H9 (cell line): Measurements from ENCODE around the gene TSACC. TPM values are rescaled to one million over a fixed set of nuclear protein-coding genes. Genes with fewer than 3 reads are reported as not detected.
A peak's percentile ranks its signal among the peaks of the same experiment; 100 is the strongest.

Experiments
- DNase-seq: peaks from one replicate; pipeline ENCODE4 v3.0.0-alpha.2; 2017
- H2AFZ ChIP-seq: one replicate; pipeline ENCODE4 v1.6.1; 2013; ENCODE audit warnings: mild to moderate bottlenecking, low read length, control low read depth, moderate library complexity
- H2AK5ac ChIP-seq: 2 replicates; pipeline ENCODE4 v1.6.1; 2013; ENCODE audit warnings: low read length, control low read depth, mixed read lengths; ENCODE audit not compliant: insufficient read length
- H2BK120ac ChIP-seq: one replicate; pipeline ENCODE4 v1.6.1; 2013; ENCODE audit warnings: low read depth, mild to moderate bottlenecking, low read length, control low read depth, inconsistent platforms; ENCODE audit not compliant: poor library complexity, severe bottlenecking
- H2BK12ac ChIP-seq: 2 replicates; pipeline ENCODE4 v1.6.1; 2013; ENCODE audit warnings: low read length, control low read depth, mixed read lengths, low read depth; ENCODE audit not compliant: insufficient read length
- H2BK15ac ChIP-seq: 2 replicates; pipeline ENCODE4 v1.6.1; 2013; ENCODE audit warnings: low read depth, low read length, control low read depth
- H2BK20ac ChIP-seq: one replicate; pipeline ENCODE4 v1.6.1; 2013; ENCODE audit warnings: low read depth, mild to moderate bottlenecking, low read length, control low read depth, inconsistent platforms; ENCODE audit not compliant: poor library complexity, severe bottlenecking
- H2BK5ac ChIP-seq: 2 replicates; pipeline ENCODE4 v1.6.1; 2013; ENCODE audit warnings: low read length, control low read depth, mixed read lengths; ENCODE audit not compliant: insufficient read length
- H3K14ac ChIP-seq: 2 replicates; pipeline ENCODE4 v1.6.1; 2013; ENCODE audit warnings: low read length, control low read depth; ENCODE audit not compliant: insufficient read depth
- H3K18ac ChIP-seq: 2 replicates; pipeline ENCODE4 v1.6.1; 2013; ENCODE audit warnings: low read depth, mild to moderate bottlenecking, mixed read lengths, low read length, control low read depth; ENCODE audit not compliant: insufficient read length
- H3K23ac ChIP-seq: 2 replicates; pipeline ENCODE4 v1.6.1; 2013; ENCODE audit warnings: low read length, control low read depth, mixed read lengths, low read depth; ENCODE audit not compliant: insufficient read length
- H3K23me2 ChIP-seq: 2 replicates; pipeline ENCODE4 v1.6.1; 2013; ENCODE audit warnings: low read depth, mild to moderate bottlenecking, mixed read lengths, low read length, control low read depth; ENCODE audit not compliant: insufficient read length, poor library complexity, severe bottlenecking
- H3K27ac ChIP-seq: 2 replicates; pipeline ENCODE4 v1.5.1; 2013; ENCODE audit warnings: low read length, control low read depth, mixed read lengths, low read depth; ENCODE audit not compliant: insufficient read length
- H3K27me3 ChIP-seq: 2 replicates; pipeline ENCODE4 v1.6.1; 2013; ENCODE audit warnings: low read length, control low read depth, inconsistent platforms; ENCODE audit not compliant: insufficient read depth
- H3K4ac ChIP-seq: 2 replicates; pipeline ENCODE4 v1.6.1; 2013; ENCODE audit warnings: low read depth, mild to moderate bottlenecking, control low read depth, inconsistent platforms, low read length, moderate library complexity
- H3K4me1 ChIP-seq: 2 replicates; pipeline ENCODE4 v1.6.1; 2013; ENCODE audit warnings: low read length, control low read depth, inconsistent platforms; ENCODE audit not compliant: insufficient read depth
- H3K4me2 ChIP-seq: 2 replicates; pipeline ENCODE4 v1.6.1; 2013; ENCODE audit warnings: low read length, control low read depth, mixed read lengths; ENCODE audit not compliant: insufficient read length, insufficient read depth
- H3K56ac ChIP-seq: 2 replicates; pipeline ENCODE4 v1.6.1; 2013; ENCODE audit warnings: low read depth, mild to moderate bottlenecking, mixed read lengths, low read length, control low read depth; ENCODE audit not compliant: insufficient read length
- H3K79me1 ChIP-seq: 2 replicates; pipeline ENCODE4 v1.6.1; 2013; ENCODE audit warnings: low read depth, mild to moderate bottlenecking, moderate library complexity, low read length, control low read depth, inconsistent platforms; ENCODE audit not compliant: insufficient read depth, poor library complexity, severe bottlenecking
- H3K79me2 ChIP-seq: 2 replicates; pipeline ENCODE4 v1.6.1; 2013; ENCODE audit warnings: low read length, control low read depth, inconsistent platforms; ENCODE audit not compliant: insufficient read depth
- H3K9ac ChIP-seq: 2 replicates; pipeline ENCODE4 v1.6.1; 2013; ENCODE audit warnings: low read length, control low read depth, mixed read lengths; ENCODE audit not compliant: insufficient read length; ENCODE audit errors: extremely low read depth
- H3K9me3 ChIP-seq: one replicate; pipeline ENCODE4 v1.6.1; 2013; ENCODE audit warnings: low read depth, low read length, inconsistent platforms; ENCODE audit not compliant: control insufficient read depth
- H3T11ph ChIP-seq: one replicate; pipeline ENCODE4 v1.6.1; 2013; ENCODE audit warnings: mild to moderate bottlenecking, low read length, control low read depth, inconsistent platforms
- H4K20me1 ChIP-seq: one replicate; pipeline ENCODE4 v1.6.1; 2013; ENCODE audit not compliant: control insufficient read depth, insufficient read length, insufficient read depth
- H4K5ac ChIP-seq: 2 replicates; pipeline ENCODE4 v1.6.1; 2013; ENCODE audit warnings: low read depth, mild to moderate bottlenecking, mixed read lengths, low read length, control low read depth; ENCODE audit not compliant: insufficient read length
- H4K8ac ChIP-seq: replicated peaks from 2 replicates; pipeline ENCODE4 v1.6.1; 2013; ENCODE audit warnings: low read length, control low read depth, mixed read lengths, low read depth; ENCODE audit not compliant: insufficient read length
- H4K91ac ChIP-seq: 2 replicates; pipeline ENCODE4 v1.6.1; 2013; ENCODE audit warnings: low read depth, mild to moderate bottlenecking, moderate library complexity, mixed read lengths, low read length, control low read depth; ENCODE audit not compliant: insufficient read length
- H3K27ac Mint-ChIP-seq, 3 experiments: 2 replicates in 2 of 3; 3 replicates in 1 of 3; pipeline ENCODE4 v1.8.0; 2020 to 2021; ENCODE audit warnings: mixed read lengths in 3 of 3, mild to moderate bottlenecking in 1 of 3, moderate library complexity in 1 of 3
- H3K27me3 Mint-ChIP-seq: 2 replicates; pipeline ENCODE4 v1.8.0; 2021; ENCODE audit warnings: low read depth, mild to moderate bottlenecking, moderate library complexity, mixed read lengths
- H3K36me3 Mint-ChIP-seq, 3 experiments: 2 replicates in 2 of 3; 3 replicates in 1 of 3; pipeline ENCODE4 v1.8.0; 2020 to 2021; ENCODE audit warnings: low read depth in 3 of 3, mixed read lengths in 3 of 3; ENCODE audit not compliant: insufficient read depth in 1 of 3
- H3K4me1 Mint-ChIP-seq, 2 experiments: 2 replicates each; pipeline ENCODE4 v1.8.0; 2020; ENCODE audit warnings: mixed read lengths in 2 of 2
- H3K4me3 Mint-ChIP-seq, 2 experiments: 2 replicates in 1 of 2; 3 replicates in 1 of 2; pipeline ENCODE4 v1.8.0; 2020 to 2021; ENCODE audit warnings: mild to moderate bottlenecking in 2 of 2, mixed read lengths in 2 of 2, moderate library complexity in 1 of 2
- H3K9me3 Mint-ChIP-seq, 2 experiments: 2 replicates in 1 of 2; 3 replicates in 1 of 2; pipeline ENCODE4 v1.8.0; 2020; ENCODE audit warnings: mild to moderate bottlenecking in 2 of 2, mixed read lengths in 2 of 2, moderate library complexity in 1 of 2
- WGBS: extraction: QIAGEN DNeasy Blood & Tissue Kit; methylation state at CpG from one replicate; pipeline ENCODE4 v1.1.7; 2013; ENCODE audit warnings: missing lambda C conversion rate, low lambda C conversion rate, mixed read lengths; ENCODE audit not compliant: insufficient read length; ENCODE audit errors: extremely low coverage; 5-methylcytosine and 5-hydroxymethylcytosine counted together
- total RNA-seq: library from RNA; stranded (reverse); gene quantifications from 2 replicates; pipeline ENCODE4 v1.2.1, GENCODE V29; 2021
- TF ChIP-seq, protein P1 (sequence below): fragments of 200-600 bp; sonication (generic); conservative IDR thresholded peaks from 3 replicates; pipeline ENCODE4 v1.8.0; 2021; ENCODE audit warnings: antibody characterized with exemption, mild to moderate bottlenecking

The TSACC gene
- total RNA-seq, 1 experiment from 2014 or later: 2.3 TPM

DNA sequence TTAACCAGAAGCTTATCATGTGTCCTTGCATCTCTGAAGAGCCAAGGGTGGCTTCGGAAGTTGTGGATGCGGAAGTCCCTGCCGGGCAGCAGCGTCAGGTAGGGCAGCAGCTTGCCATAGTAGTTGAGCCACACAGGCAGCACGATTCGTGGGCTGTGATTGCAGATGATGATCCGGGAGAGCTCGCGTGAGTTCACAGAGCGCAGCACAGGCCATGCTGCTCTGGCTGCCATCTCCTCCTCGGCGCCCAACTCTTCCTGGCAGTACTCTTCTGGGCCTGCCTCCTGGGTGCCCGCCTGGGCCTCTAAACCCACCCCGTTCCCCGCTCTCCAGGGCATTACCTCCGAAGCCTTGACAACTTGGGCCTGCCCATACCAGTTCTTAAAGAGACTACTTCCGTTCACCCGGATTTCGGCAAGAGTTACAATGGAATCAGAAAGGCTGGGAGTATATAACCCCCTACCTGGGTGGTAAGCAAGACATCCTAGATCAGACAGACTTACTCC is 39.4 kb upstream of the TSACC start, which contains the start of gene VHLL:
TSS of gene VHLL (minus strand) at position 456 of the 506 bp plus-strand sequence. CDS start at position 338, 118 bp downstream.
- no peak for DNase-seq
- Histone ChIP-seq H3K79me1 (no peaks in the 10 kb centered on the region), H3K27me3 (no peaks in the 10 kb centered on the region), H3K14ac (no peak within 1 kb of the TSS), H4K91ac (no peak within 1 kb of the TSS), H4K8ac (no peak within 1 kb of the TSS), H3K18ac (no peak within 1 kb of the TSS), H2BK12ac (no peak within 1 kb of the TSS), H3K79me2 (no peaks in the 10 kb centered on the region), H3K23ac (no peak within 1 kb of the TSS), H3K9ac (no peak within 1 kb of the TSS), H3K23me2 (peaks cover 6% of the 10 kb centered on the region), H2AK5ac (no peak within 1 kb of the TSS), H3K4me2 (no peak within 1 kb of the TSS), H4K5ac (no peak within 1 kb of the TSS), H3K4ac (no peak within 1 kb of the TSS), H2AFZ (no peak within 1 kb of the TSS), H2BK15ac (no peak within 1 kb of the TSS), H3K27ac (no peak within 1 kb of the TSS), H2BK20ac (no peak within 1 kb of the TSS), H3K56ac (no peak within 1 kb of the TSS), H4K20me1 (no peaks in the 10 kb centered on the region), H3T11ph (no peak within 1 kb of the TSS), H2BK120ac (no peak within 1 kb of the TSS), H3K4me1 (no peaks in the 10 kb centered on the region; the same call in 1 of the 2 replicates), H3K9me3 (no peaks in the 10 kb centered on the region), H2BK5ac (no peak within 1 kb of the TSS)
- peaks cover 2% of the 10 kb centered on the region for H3K27me3 Mint-ChIP-seq
- peaks cover 8 to 11% of the 10 kb centered on the region in 2 experiments for H3K4me1 Mint-ChIP-seq
- H3K27ac Mint-ChIP-seq: peak within 1 kb of the TSS in 1 of 3 experiments; percentile 91; a peak in 1 of 7 replicates
- no peak within 1 kb of the TSS for H3K4me3 Mint-ChIP-seq
- no peaks in the 10 kb centered on the region; a peak in 1 of 5 replicates for H3K9me3 Mint-ChIP-seq
- no CpG with 5 or more reads among the region's 19 CpGs for WGBS
- TF ChIP-seq, protein P1, sequence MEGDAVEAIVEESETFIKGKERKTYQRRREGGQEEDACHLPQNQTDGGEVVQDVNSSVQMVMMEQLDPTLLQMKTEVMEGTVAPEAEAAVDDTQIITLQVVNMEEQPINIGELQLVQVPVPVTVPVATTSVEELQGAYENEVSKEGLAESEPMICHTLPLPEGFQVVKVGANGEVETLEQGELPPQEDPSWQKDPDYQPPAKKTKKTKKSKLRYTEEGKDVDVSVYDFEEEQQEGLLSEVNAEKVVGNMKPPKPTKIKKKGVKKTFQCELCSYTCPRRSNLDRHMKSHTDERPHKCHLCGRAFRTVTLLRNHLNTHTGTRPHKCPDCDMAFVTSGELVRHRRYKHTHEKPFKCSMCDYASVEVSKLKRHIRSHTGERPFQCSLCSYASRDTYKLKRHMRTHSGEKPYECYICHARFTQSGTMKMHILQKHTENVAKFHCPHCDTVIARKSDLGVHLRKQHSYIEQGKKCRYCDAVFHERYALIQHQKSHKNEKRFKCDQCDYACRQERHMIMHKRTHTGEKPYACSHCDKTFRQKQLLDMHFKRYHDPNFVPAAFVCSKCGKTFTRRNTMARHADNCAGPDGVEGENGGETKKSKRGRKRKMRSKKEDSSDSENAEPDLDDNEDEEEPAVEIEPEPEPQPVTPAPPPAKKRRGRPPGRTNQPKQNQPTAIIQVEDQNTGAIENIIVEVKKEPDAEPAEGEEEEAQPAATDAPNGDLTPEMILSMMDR: no peak
- H3K36me3 Mint-ChIP-seq: peaks cover 1 to 4% (median 2%) of the 10 kb centered on the region in 3 experiments; a peak in 4 of 7 replicates
